D341Med (cell line): Measurements from ENCODE around the gene KIAA1217.

Experiments used
- DNase-seq: peaks from one replicate; pipeline ENCODE4 v3.0.0; 2012; ENCODE audit warnings: low spot score

Gene KIAA1217

DNA sequence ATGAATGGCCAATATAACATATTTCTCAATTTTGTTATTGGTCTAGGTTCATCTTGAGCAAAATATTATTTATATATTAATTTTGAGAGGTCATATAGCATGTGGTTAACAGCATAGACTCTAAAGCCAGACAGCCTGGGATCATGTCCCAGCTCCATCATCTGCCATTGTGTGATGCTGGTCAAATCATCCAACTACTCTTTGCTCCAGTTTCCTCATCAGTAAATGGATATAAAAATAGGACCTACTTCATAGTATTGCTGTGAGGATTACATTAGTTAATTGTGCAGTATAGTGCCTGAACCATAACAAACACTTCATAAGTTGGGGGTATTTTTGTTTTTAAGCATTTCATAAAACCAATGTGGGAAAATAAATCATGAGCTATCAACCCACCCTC is 199.0 kb downstream of the KIAA1217 start:
- DNase-seq, result no peak

GRCh38 chr10:24408365-24408764 is 199.4 kb downstream of the KIAA1217 start:
- DNase-seq, result no peak

GRCh38 chr10:24414597-24414996 is 205.7 kb downstream of the KIAA1217 start:
- DNase-seq, result no peak

GRCh38 chr10:24415455-24416125 is 206.7 kb downstream of the KIAA1217 start:
- DNase-seq, result peak; percentile 50

GRCh38 chr10:24416248-24416647 is 207.3 kb downstream of the KIAA1217 start:
- no peak for DNase-seq

DNA sequence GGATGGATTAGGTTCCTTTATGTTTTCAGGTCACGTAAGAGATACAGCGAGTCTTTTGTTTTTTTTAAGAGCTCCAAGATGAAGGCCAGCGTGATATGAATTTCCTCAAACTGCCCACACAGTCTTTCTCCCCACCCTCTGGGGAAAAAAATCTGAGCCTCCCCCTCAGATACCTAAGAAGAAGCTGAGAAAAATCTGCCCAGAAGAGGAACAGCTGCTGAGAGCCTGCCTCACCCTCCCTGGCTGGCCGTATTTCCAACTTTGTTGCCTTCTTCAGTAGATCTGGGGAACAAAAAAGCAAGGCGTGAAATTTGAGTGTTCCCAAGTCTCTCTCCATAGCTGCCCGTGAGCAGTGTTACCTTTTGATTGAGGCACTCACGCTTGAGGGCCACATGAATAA is 208.1 kb downstream of the KIAA1217 start:
- DNase-seq, result no peak

DNA sequence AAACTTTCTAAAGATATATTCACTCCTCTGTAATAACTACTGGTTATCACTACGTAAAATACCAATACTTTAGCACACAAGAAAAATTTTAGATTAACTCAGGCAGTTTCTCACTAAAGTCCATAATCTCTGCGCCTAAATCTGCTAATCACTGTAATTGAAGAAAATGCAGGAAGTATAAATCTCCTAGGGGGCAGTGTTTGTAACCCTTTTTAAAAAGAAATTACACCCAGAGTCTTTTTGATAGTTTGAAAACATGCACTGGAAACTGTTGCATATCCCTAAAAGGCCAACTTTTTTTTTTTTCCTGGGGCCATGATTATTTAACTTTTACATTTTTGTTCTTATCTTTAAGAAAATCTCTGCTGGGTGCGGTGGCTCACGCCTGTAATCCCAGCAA is 209.6 kb downstream of the KIAA1217 start:
- no peak for DNase-seq

DNA sequence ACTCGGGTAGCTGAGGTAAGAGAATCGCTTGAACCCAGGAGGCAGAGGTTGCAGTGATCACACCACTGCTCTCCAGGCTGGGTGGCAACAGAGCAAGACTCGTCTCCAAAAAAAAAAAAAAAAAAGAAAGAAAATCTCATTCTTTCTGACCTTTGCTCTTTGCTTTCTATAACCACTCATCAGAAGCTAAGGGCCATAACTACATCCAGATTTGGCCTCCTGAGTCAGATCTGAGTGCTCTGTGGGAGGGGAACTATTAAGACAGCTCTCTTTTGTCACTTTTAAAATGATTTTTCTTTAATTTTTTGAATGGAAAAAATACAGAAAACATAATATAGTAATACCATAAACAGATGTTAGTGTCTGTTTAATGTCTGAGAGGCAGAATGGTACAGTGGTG is 210.1 kb downstream of the KIAA1217 start:
- no peak for DNase-seq

- no peak for DNase-seq
These were observed 216.2 kb downstream of the KIAA1217 start for GRCh38 chr10:24425151-24425550.

DNA sequence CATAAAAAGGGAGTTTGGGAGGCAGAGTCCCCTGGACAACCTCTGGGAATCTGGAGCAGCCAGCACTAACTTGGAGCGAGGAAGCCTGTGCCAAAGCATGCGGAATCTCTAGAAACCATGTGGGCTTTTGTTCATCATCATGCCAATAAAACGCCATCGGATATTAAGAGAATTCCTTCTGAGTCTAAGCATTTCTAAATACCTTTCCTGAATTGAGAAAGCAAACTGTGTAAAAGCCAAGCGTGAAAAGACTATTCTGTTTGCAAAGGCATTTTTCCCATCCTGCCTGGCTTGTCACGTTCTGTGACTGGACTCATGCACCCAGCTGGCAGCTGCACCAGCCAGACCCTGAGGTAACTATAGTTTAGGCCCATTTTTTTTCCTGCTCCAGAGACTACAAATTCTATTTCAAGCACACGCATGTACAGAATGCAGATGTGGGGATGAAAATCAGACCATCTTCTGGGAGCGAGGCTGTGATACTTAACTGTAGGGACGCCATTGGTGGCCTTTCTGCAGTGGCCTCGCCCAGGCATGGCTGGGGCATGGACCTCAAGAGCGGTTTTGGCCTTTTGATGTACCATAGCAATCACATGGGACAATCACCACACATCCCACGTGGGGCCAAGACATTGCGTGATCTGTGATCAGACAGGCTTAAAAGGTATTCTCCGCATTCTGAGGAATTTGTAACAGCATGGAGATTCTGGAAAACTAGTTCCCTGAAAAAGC is 218.9 kb downstream of the KIAA1217 start:
- DNase-seq, result no peak

DNA sequence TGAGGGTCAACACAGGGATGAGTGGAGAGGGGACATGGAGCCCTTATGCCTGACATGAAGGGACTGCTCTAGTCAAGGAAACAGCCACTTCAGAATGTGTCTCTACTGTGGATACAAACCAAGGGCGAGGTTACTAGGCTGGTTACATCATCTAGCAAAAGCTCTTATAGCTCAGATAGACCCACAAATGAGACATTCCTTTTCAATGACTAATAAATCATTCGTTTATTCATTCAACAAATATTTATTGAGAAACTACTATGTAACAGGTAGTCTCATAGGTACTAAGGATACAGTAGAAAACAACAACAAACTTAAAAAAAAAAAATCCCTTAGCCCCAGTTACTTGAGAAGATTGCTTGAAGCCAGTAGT is 219.5 kb downstream of the KIAA1217 start:
- DNase-seq, result no peak

DNA sequence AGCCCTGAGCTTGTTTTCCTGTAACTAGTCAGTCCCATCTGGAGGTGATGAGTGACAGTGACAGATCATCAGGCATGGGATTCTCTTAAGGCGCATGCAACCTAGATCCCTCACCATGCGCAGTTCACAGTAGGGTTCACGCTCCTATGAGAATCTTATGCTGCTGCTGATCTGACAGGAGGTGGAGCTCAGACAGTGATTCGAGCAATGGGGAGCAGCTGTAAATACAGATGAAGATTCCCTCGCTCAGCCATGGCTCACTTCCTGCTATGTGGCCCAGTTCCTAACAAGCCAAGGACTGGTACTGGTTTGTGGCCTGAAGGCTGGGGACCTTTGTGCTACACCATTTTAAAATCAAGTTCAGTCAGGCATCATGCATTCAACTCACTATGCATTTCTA is 221.7 kb downstream of the KIAA1217 start:
- DNase-seq, result no peak

- DNase-seq, result no peak
These were observed 223.8 kb downstream of the KIAA1217 start for GRCh38 chr10:24432478-24433416.

- no peak for DNase-seq
These were observed 224.8 kb downstream of the KIAA1217 start for GRCh38 chr10:24433705-24434104.

- DNase-seq, result no peak
These were observed 226.0 kb downstream of the KIAA1217 start for GRCh38 chr10:24434961-24435360.

GRCh38 chr10:24435374-24435773 is 226.4 kb downstream of the KIAA1217 start:
- no peak for DNase-seq

- DNase-seq, result no peak
These were observed 228.4 kb downstream of the KIAA1217 start for GRCh38 chr10:24437302-24437701.

DNA sequence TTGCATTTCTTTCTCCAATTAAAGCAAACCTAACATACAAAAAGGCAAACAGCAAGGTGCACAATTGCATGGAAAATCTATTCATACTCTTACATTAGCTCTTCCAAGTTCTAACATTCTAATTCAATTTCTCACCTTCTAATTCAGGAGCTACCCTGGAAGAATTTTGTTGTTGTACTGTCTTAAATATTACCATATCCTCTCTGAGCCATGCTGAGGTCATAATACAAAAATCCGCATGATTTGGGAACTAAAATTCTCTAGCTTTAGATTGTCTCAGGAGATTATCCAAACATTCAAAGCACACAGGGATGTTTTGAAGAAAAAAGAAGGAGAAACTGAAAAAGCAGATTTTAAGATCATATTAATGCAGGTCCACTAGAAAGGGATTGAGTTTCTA is 229.9 kb downstream of the KIAA1217 start:
- DNase-seq, result no peak

DNA sequence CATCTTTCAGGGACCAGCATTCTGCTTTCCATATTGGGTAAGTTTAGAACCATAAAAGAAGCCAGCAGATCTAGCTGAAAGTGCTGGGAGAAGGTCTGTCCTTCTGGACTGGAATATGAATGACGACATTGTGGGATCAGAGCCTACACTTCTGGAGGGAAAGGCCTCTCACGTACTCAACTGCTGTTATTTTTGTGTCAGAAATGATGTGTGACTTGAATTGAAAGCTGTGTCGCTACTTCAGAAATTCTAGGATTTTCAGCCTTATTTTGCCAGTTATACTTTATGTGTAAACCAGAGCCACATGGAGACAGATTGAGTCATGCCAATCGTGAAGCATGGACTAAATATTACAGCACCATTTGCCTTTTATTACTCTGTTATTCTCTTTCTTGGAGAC is 231.0 kb downstream of the KIAA1217 start:
- no peak for DNase-seq

DNA sequence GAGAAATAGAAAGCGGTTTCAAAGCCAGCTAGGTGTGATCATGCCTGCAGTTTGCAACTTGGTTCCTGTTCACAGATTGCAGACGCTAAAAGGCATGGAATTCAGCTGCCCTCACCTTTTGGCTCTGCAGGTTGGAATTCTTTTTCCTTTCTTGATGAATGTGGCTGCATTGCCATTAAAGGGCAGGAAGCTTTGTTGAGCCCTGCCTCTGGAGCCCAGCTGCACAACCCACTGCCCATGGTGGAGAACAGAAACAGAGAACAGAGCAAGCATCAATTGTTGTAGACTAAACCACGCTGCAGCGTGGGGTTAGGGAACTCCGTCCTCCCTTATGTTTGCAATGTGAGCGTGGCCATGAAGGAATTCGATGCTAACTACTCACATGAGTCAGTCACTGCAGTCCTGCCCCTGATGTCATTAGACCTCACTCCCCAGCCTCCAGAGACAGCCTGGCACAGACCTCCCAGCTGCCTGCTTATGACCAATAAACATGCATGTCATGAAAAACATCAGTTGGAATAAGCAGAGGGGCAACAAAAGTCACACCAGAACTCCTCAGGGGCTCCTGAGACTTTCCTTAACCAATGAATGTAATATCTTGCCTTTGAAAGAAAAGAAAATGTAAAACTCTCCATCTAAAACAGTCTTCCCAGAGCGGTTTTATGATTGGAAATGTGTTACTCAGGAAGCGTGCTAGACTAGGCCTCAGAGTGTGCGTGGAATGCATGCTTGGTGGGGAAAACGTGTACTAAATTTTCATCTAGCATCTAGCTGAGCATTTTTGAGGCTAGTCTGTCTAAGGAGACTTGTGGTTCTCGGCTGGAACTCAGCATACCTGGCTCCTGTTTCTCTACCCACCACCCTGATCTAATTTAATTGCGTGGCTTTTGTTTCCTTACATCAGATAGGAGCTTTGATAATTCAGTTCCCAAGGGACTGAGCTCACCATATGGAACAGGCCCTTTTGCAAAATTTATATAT is 232.2 kb downstream of the KIAA1217 start:
- DNase-seq, result no peak

DNA sequence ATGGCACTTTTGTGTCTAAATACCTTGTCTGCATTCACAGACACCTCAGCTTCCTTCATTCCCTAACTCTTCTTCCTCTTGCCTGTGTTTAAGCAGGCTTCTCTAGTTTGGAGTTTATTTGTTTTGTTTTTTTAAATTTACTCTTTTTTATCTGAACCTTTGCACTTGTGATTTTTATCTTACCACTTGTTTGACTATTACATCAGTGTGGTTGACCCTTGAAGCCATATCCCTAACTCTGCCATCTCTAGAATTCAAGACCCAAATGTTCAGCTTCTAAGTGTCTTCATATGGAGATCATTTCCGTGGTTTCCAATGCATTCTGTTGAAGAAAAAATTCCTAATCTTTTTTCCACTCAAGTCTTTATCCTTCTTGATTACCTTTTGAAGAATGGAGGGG is 233.3 kb downstream of the KIAA1217 start:
- no peak for DNase-seq
